ENCODE results near the gene THOC6.

The THOC6 gene

GRCh38 chr16:2996298-2996697, 27.5 kb upstream of the THOC6 start:
- no peak for DNase-seq
- H3K79me2 ChIP-seq (ENCODE audit: low read length) = no peaks in the 10 kb centered on the region
- H3K27me3 ChIP-seq (replicated peaks; ENCODE audit: insufficient read depth, low read length) = peaks cover 100% of the 10 kb centered on the region
- no peak overlapping the region for H2AFZ ChIP-seq (ENCODE audit: low read length)
- H3K4me2 ChIP-seq (ENCODE audit: low read depth, low read length) = no peak overlapping the region
- H3K9ac ChIP-seq (ENCODE audit: low read length) = no peak overlapping the region
- no peak overlapping the region for H3K4me3 ChIP-seq (ENCODE audit: low read length)
- H3F3A ChIP-seq (ENCODE audit: insufficient read depth, low read length) = no peaks in the 10 kb centered on the region
- no peaks in the 10 kb centered on the region for H3K9me3 ChIP-seq (replicated peaks; ENCODE audit: insufficient read depth, low read length)
- no peaks in the 10 kb centered on the region for H4K20me1 ChIP-seq (ENCODE audit: insufficient read depth, low read length)
- no peak overlapping the region for H3K27ac ChIP-seq (ENCODE audit: low read length)
- H3K9me2 ChIP-seq (replicated peaks; ENCODE audit: insufficient read depth, low read length) = no peaks in the 10 kb centered on the region
- TF ChIP-seq EZH2 (optimal IDR thresholded peaks at IDR 0.05; ENCODE audit: low read depth, low read length) (no peak), EZH2phosphoT487 (IDR thresholded peaks at IDR 0.05; ENCODE audit: low read length) (no peak), CTCF (IDR thresholded peaks at IDR 0.05; ENCODE audit: low read length) (no peak)
- H3K4me1 ChIP-seq (ENCODE audit: low read length) = no peaks in the 10 kb centered on the region
- H3K36me3 ChIP-seq (replicated peaks; ENCODE audit: insufficient read depth, low read length) = no peaks in the 10 kb centered on the region

GRCh38 chr16:2999929-3000328, 23.9 kb upstream of the THOC6 start:
- no peak overlapping the region for H2AFZ ChIP-seq (ENCODE audit: low read length)
- no peak overlapping the region for H3K9ac ChIP-seq (ENCODE audit: low read length)
- H3K4me1 ChIP-seq (ENCODE audit: low read length) = no peaks in the 10 kb centered on the region
- H3K9me2 ChIP-seq (replicated peaks; ENCODE audit: insufficient read depth, low read length) = no peaks in the 10 kb centered on the region
- no peak overlapping the region for H3K27ac ChIP-seq (ENCODE audit: low read length)
- H3K27me3 ChIP-seq (replicated peaks; ENCODE audit: insufficient read depth, low read length) = peaks cover 78% of the 10 kb centered on the region
- TF ChIP-seq CTCF (IDR thresholded peaks at IDR 0.05; ENCODE audit: low read length) (no peak), EZH2phosphoT487 (IDR thresholded peaks at IDR 0.05; ENCODE audit: low read length) (no peak), EZH2 (optimal IDR thresholded peaks at IDR 0.05; ENCODE audit: low read depth, low read length) (no peak)
- no peaks in the 10 kb centered on the region for H3K79me2 ChIP-seq (ENCODE audit: low read length)
- DNase-seq = no peak
- no peak overlapping the region for H3K4me3 ChIP-seq (ENCODE audit: low read length)
- H3K4me2 ChIP-seq (ENCODE audit: low read depth, low read length) = no peak overlapping the region
- H4K20me1 ChIP-seq (ENCODE audit: insufficient read depth, low read length) = no peaks in the 10 kb centered on the region
- no peaks in the 10 kb centered on the region for H3F3A ChIP-seq (ENCODE audit: insufficient read depth, low read length)
- H3K9me3 ChIP-seq (replicated peaks; ENCODE audit: insufficient read depth, low read length) = no peaks in the 10 kb centered on the region
- no peaks in the 10 kb centered on the region for H3K36me3 ChIP-seq (replicated peaks; ENCODE audit: insufficient read depth, low read length)

- no peak overlapping the region for H3K4me3 ChIP-seq (ENCODE audit: low read length)
- no peak for DNase-seq
- H3K9me3 ChIP-seq (replicated peaks; ENCODE audit: insufficient read depth, low read length) = no peaks in the 10 kb centered on the region
- H3K79me2 ChIP-seq (ENCODE audit: low read length) = no peaks in the 10 kb centered on the region
- H3F3A ChIP-seq (ENCODE audit: insufficient read depth, low read length) = no peaks in the 10 kb centered on the region
- TF ChIP-seq EZH2 (optimal IDR thresholded peaks at IDR 0.05; ENCODE audit: low read depth, low read length) (no peak), EZH2phosphoT487 (IDR thresholded peaks at IDR 0.05; ENCODE audit: low read length) (no peak), CTCF (IDR thresholded peaks at IDR 0.05; ENCODE audit: low read length) (no peak)
- no peak overlapping the region for H2AFZ ChIP-seq (ENCODE audit: low read length)
- H3K36me3 ChIP-seq (replicated peaks; ENCODE audit: insufficient read depth, low read length) = no peaks in the 10 kb centered on the region
- H3K27ac ChIP-seq (ENCODE audit: low read length) = no peak overlapping the region
- no peaks in the 10 kb centered on the region for H3K9me2 ChIP-seq (replicated peaks; ENCODE audit: insufficient read depth, low read length)
- H3K4me2 ChIP-seq (ENCODE audit: low read depth, low read length) = no peak overlapping the region
- H3K9ac ChIP-seq (ENCODE audit: low read length) = no peak overlapping the region
- no peaks in the 10 kb centered on the region for H3K4me1 ChIP-seq (ENCODE audit: low read length)
- H3K27me3 ChIP-seq (replicated peaks; ENCODE audit: insufficient read depth, low read length) = peaks cover 72% of the 10 kb centered on the region
- no peaks in the 10 kb centered on the region for H4K20me1 ChIP-seq (ENCODE audit: insufficient read depth, low read length)
Observed at GRCh38 chr16:3000540-3000939, 23.3 kb upstream of the THOC6 start.
